ENCODE results near the gene CFAP68. TPM values are rescaled to one million over a fixed set of nuclear protein-coding genes. Genes with fewer than 3 reads are reported as not detected.

Gene CFAP68
- total RNA-seq, result 10 to 100 TPM; 18.8 to 20.0 TPM

GRCh38 chr11:111878849-111879636 lies at the start of gene CFAP68, which contains the start of gene FDXACB1:
TSS of gene CFAP68 (plus strand) at chr11:111879541. CDS start at chr11:111879561, 20 bp downstream.
TSS of gene FDXACB1 (minus strand) at chr11:111879165. CDS start at chr11:111879132, 33 bp downstream.
- Histone ChIP-seq H3K9ac (ENCODE audit: low read depth in 2 of 2, low read length in 2 of 2) (peak within 1 kb of the TSS; percentile 72 to 86), H3K4me3 (peak within 1 kb of the TSS; percentile 52), H3K36me3 (no peaks in the 10 kb centered on the region), H3K27ac (peak within 1 kb of the TSS; percentile 91), H3K27me3 (no peaks in the 10 kb centered on the region), H3K4me1 (no peaks in the 10 kb centered on the region), H3K9me3 (no peaks in the 10 kb centered on the region)
- DNase-seq, result peak; percentile 98
- intact Hi-C loops (cut with DNase I), result loop anchor here (5.0 kb wide), 1 partner anchor 98 kb away; no protein-coding TSS in a partner anchor
- TF ChIP-seq CTCF (IDR thresholded peaks at IDR 0.05), result peak; percentile 94

- intact Hi-C loops (cut with DNase I), result no loop called here
- no peak for TF ChIP-seq CTCF (IDR thresholded peaks at IDR 0.05)
These were observed 45.8 kb upstream of the CFAP68 start for GRCh38 chr11:111833524-111833923.

GRCh38 chr11:111834432-111835163 lies 44.7 kb upstream of the CFAP68 start:
- Histone ChIP-seq H3K4me3 (no peak overlapping the region), H3K4me1 (no peaks in the 10 kb centered on the region), H3K9me3 (no peaks in the 10 kb centered on the region), H3K36me3 (no peaks in the 10 kb centered on the region), H3K9ac (ENCODE audit: low read depth in 2 of 2, low read length in 2 of 2) (no peak overlapping the region), H3K27me3 (no peaks in the 10 kb centered on the region), H3K27ac (no peak overlapping the region)
- DNase-seq, result no peak
- intact Hi-C loops (cut with DNase I), result loop anchor here (5.0 kb wide), 1 partner anchor 247 kb away; no protein-coding TSS in a partner anchor
- TF ChIP-seq CTCF (IDR thresholded peaks at IDR 0.05), result no peak

More at GRCh38 chr11:111833524-111833923, 45.8 kb upstream of the CFAP68 start:
- Histone ChIP-seq H3K27me3 (no peaks in the 10 kb centered on the region), H3K36me3 (no peaks in the 10 kb centered on the region), H3K27ac (no peak overlapping the region), H3K9ac (ENCODE audit: low read depth in 2 of 2, low read length in 2 of 2) (no peak overlapping the region), H3K4me3 (no peak overlapping the region), H3K9me3 (no peaks in the 10 kb centered on the region), H3K4me1 (no peaks in the 10 kb centered on the region)
- no peak for DNase-seq

GRCh38 chr11:111835665-111836064 lies 43.7 kb upstream of the CFAP68 start:
- DNase-seq, result no peak
- Histone ChIP-seq H3K27ac (no peak overlapping the region), H3K4me1 (no peaks in the 10 kb centered on the region), H3K27me3 (no peaks in the 10 kb centered on the region), H3K36me3 (no peaks in the 10 kb centered on the region), H3K4me3 (no peak overlapping the region), H3K9ac (ENCODE audit: low read depth in 2 of 2, low read length in 2 of 2) (no peak overlapping the region), H3K9me3 (no peaks in the 10 kb centered on the region)
- no peak for TF ChIP-seq CTCF (IDR thresholded peaks at IDR 0.05)
- intact Hi-C loops (cut with DNase I), result loop anchor here (5.0 kb wide), 1 partner anchor 248 kb away; no protein-coding TSS in a partner anchor

GRCh38 chr11:111836162-111836561 lies 43.2 kb upstream of the CFAP68 start:
- Histone ChIP-seq H3K9ac (ENCODE audit: low read depth in 2 of 2, low read length in 2 of 2) (no peak overlapping the region), H3K4me1 (no peaks in the 10 kb centered on the region), H3K9me3 (no peaks in the 10 kb centered on the region), H3K36me3 (no peaks in the 10 kb centered on the region), H3K27me3 (no peaks in the 10 kb centered on the region), H3K4me3 (no peak overlapping the region), H3K27ac (no peak overlapping the region)
- intact Hi-C loops (cut with DNase I), result loop anchor here (5.0 kb wide), 1 partner anchor 249 kb away; no protein-coding TSS in a partner anchor
- TF ChIP-seq CTCF (IDR thresholded peaks at IDR 0.05), result no peak
- no peak for DNase-seq

All from colonic mucosa (tissue), 4 donors.